ENCODE measurements around the gene MYMX.
A peak's percentile ranks its signal among the peaks of the same experiment; 100 is the strongest.

The MYMX gene

DNA sequence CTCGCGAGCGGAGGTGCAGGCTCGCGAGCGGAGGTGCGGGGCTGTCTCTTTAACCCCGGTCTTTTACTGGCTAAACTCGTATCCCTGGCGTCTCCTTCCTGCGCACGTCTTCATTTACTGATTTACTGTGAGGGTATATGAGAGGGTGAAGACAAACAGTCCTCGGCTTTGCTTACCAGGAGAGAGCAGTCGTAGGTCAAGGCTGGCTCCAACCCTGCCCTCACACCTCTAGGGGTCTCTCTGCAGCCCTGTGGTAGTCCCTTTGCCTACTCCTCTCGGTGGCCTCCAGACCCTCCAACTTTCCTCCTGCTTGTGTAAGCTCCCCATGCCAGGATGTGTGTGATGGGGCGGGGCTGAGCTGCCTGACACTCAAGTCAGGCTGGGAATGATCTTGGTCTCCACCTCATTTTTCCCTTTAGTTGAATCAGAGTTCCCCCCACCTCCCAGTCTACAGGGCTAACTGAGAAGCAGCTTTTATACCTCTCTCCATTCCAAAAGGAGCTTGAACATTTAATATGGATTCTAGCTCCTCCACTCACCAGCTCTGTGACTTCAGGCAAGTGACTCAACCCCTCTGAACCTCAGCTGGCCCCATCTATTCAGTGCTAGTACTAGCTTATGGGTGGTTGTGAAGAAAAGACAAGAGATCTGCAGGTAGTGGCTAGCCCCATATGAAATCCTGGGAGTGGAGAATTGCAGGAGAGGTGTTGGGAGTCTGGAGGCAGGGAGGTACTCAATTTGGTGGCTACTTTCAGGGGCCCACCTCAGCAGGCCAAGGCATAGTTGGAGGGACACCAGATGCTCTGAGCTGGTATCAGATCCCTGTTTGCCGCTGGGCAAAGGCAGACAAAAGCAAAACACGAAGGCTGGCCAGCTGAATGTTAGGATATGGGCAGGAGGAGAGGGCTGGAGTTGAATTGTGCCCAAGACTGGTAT is 7.6 kb downstream of the MYMX start:
- Histone ChIP-seq H3K36me3 (ENCODE audit: control insufficient read depth in 5 of 5, insufficient read depth in 5 of 5, low read length in 5 of 5) (peaks cover 0 to 20% (median 12%) of the 10 kb centered on the region in 5 donors), H3K27me3 (ENCODE audit: control insufficient read depth in 5 of 5, insufficient read depth in 4 of 5, low read length in 5 of 5) (no peaks in the 10 kb centered on the region), H3K9ac (ENCODE audit: low read length in 5 of 5) (peak overlapping the region; percentile 40 to 69 (median 58)), H3K4me1 (ENCODE audit: control insufficient read depth in 5 of 5, insufficient read depth in 5 of 5, low read length in 5 of 5) (peaks cover 29 to 94% (median 86%) of the 10 kb centered on the region in 5 donors), H3K27ac (ENCODE audit: low read depth, low read length) (peak overlapping the region; percentile 99), H3K4me3 (ENCODE audit: low read depth in 1 of 5, low read length in 5 of 5) (peak overlapping the region; percentile 64 to 86 (median 75)), H3K9me3 (ENCODE audit: control insufficient read depth in 5 of 5, low read length in 5 of 5) (no peaks in the 10 kb centered on the region)

GRCh38 chr6:44224965-44225305 is 8.2 kb downstream of the MYMX start:
- H3K4me3 ChIP-seq (ENCODE audit: low read depth in 1 of 5, low read length in 5 of 5): peak overlapping the region in 3 of 5 donors; percentile 23 to 86 (median 78)
- peaks cover 0 to 26% (median 18%) of the 10 kb centered on the region in 5 donors for H3K36me3 ChIP-seq (ENCODE audit: control insufficient read depth in 5 of 5, insufficient read depth in 5 of 5, low read length in 5 of 5)
- no peaks in the 10 kb centered on the region for H3K27me3 ChIP-seq (ENCODE audit: control insufficient read depth in 5 of 5, insufficient read depth in 4 of 5, low read length in 5 of 5)
- H3K27ac ChIP-seq (ENCODE audit: low read depth, low read length): peak overlapping the region; percentile 99
- peak overlapping the region; percentile 40 to 69 (median 58) for H3K9ac ChIP-seq (ENCODE audit: low read length in 5 of 5)
- no peaks in the 10 kb centered on the region for H3K9me3 ChIP-seq (ENCODE audit: control insufficient read depth in 5 of 5, low read length in 5 of 5)
- H3K4me1 ChIP-seq (ENCODE audit: control insufficient read depth in 5 of 5, insufficient read depth in 5 of 5, low read length in 5 of 5): peaks cover 29 to 95% (median 90%) of the 10 kb centered on the region in 5 donors

GRCh38 chr6:44225579-44226325 is 9.0 kb downstream of the MYMX start:
- Histone ChIP-seq H3K4me1 (ENCODE audit: control insufficient read depth in 5 of 5, insufficient read depth in 5 of 5, low read length in 5 of 5) (peaks cover 29 to 95% (median 92%) of the 10 kb centered on the region in 5 donors), H3K9ac (ENCODE audit: low read length in 5 of 5) (peak overlapping the region; percentile 44 to 66 (median 57)), H3K27me3 (ENCODE audit: control insufficient read depth in 5 of 5, insufficient read depth in 4 of 5, low read length in 5 of 5) (no peaks in the 10 kb centered on the region), H3K27ac (ENCODE audit: low read depth, low read length) (peak overlapping the region; percentile 99), H3K36me3 (ENCODE audit: control insufficient read depth in 5 of 5, insufficient read depth in 5 of 5, low read length in 5 of 5) (peaks cover 0 to 34% (median 26%) of the 10 kb centered on the region in 5 donors), H3K9me3 (ENCODE audit: control insufficient read depth in 5 of 5, low read length in 5 of 5) (no peaks in the 10 kb centered on the region), H3K4me3 (ENCODE audit: low read depth in 1 of 5, low read length in 5 of 5) (peak overlapping the region in 2 of 5 donors; percentile 23 to 62)

DNA sequence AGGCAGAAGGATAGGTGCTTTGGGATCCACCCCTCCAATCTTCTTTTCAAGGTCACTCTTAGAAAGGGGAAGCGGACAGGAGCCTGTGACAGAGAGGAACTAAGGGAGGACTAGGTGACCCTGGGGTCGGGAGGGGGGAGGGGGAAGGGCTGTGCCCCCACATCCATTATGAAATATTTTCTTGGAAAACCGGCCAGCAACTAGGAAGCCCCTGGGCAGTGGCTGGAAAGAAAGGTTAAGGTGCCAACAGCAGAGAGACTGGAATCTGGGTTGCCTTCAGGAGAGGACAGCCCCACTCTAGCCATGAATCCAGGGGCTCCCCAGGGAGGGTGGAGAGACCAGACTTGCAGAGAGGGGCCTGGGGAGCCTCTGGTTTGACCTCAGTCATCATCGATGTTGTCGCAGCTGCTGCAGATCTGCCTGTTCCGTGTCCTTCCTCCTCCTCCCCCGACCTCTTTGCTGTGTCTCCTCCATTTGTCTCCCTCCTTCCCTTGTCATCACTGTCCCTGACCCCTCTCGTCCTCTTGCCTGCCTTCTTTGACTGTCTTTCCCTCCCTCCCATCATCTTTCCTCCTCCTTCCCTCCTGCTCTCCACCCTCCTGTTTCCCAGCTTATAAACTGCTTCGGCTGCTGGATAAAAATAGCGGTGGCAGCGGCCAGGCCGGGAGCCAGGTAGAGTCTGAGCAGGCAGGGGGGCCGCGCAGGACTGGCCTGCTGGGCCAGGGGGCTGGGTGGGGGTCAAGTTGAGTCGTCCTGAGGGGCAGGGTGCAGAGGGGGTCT is 9.8 kb downstream of the MYMX start:
- H3K27me3 ChIP-seq (ENCODE audit: control insufficient read depth in 5 of 5, insufficient read depth in 4 of 5, low read length in 5 of 5): no peaks in the 10 kb centered on the region
- H3K27ac ChIP-seq (ENCODE audit: low read depth, low read length): peak overlapping the region; percentile 99
- peaks cover 24 to 91% (median 88%) of the 10 kb centered on the region in 5 donors for H3K4me1 ChIP-seq (ENCODE audit: control insufficient read depth in 5 of 5, insufficient read depth in 5 of 5, low read length in 5 of 5)
- no peaks in the 10 kb centered on the region for H3K9me3 ChIP-seq (ENCODE audit: control insufficient read depth in 5 of 5, low read length in 5 of 5)
- H3K36me3 ChIP-seq (ENCODE audit: control insufficient read depth in 5 of 5, insufficient read depth in 5 of 5, low read length in 5 of 5): peaks cover 0 to 42% (median 33%) of the 10 kb centered on the region in 5 donors
- H3K9ac ChIP-seq (ENCODE audit: low read length in 5 of 5): peak overlapping the region; percentile 47 to 66 (median 57)
- peak overlapping the region in 3 of 5 donors; percentile 14 to 62 (median 23) for H3K4me3 ChIP-seq (ENCODE audit: low read depth in 1 of 5, low read length in 5 of 5)

DNA sequence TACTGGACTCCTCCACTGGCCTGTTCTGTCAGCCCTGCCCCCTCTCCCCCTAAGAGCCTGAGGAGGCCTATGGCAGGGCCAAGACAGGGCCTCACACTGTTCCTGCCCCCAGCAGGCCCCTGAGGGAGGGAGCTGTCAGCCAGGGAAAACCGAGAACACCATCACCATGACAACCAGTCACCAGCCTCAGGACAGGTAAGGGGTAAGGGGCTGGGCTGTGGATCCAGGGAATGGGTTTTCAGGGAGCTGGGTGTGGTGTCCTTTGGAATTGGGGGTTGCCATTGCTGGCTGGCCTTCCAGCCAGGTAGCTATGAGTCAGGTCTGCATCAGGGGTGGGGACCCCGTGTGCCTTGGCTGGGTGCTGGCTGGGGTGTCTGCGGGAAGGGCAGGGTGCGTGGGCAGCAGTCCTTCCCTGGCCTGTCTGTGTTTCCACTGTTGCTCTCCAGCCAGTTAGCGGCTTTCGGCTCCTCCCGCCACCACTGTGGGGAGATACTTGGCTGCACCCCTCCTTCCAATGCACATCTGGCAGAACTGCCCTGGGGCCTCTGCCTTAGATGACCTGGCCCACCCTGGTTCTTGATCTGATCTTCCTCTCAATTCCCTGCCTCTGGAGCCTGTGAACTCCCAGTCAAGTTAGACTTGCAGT is 10.5 kb downstream of the MYMX start:
- H3K27ac ChIP-seq (ENCODE audit: low read depth, low read length): peak overlapping the region; percentile 99
- H3K36me3 ChIP-seq (ENCODE audit: control insufficient read depth in 5 of 5, insufficient read depth in 5 of 5, low read length in 5 of 5): peaks cover 0 to 49% (median 40%) of the 10 kb centered on the region in 5 donors
- H3K4me1 ChIP-seq (ENCODE audit: control insufficient read depth in 5 of 5, insufficient read depth in 5 of 5, low read length in 5 of 5): peaks cover 21 to 92% (median 86%) of the 10 kb centered on the region in 5 donors
- H3K4me3 ChIP-seq (ENCODE audit: low read depth in 1 of 5, low read length in 5 of 5): peak overlapping the region in 1 of 5 donors; percentile 31
- peak overlapping the region in 3 of 5 donors; percentile 22 to 65 (median 55) for H3K9ac ChIP-seq (ENCODE audit: low read length in 5 of 5)
- no peaks in the 10 kb centered on the region for H3K9me3 ChIP-seq (ENCODE audit: control insufficient read depth in 5 of 5, low read length in 5 of 5)
- no peaks in the 10 kb centered on the region for H3K27me3 ChIP-seq (ENCODE audit: control insufficient read depth in 5 of 5, insufficient read depth in 4 of 5, low read length in 5 of 5)

GRCh38 chr6:44228031-44228430 is 11.3 kb downstream of the MYMX start:
- Histone ChIP-seq H3K27me3 (ENCODE audit: control insufficient read depth in 5 of 5, insufficient read depth in 4 of 5, low read length in 5 of 5) (no peaks in the 10 kb centered on the region), H3K9ac (ENCODE audit: low read length in 5 of 5) (peak overlapping the region in 1 of 5 donors; percentile 20), H3K9me3 (ENCODE audit: control insufficient read depth in 5 of 5, low read length in 5 of 5) (no peaks in the 10 kb centered on the region), H3K4me3 (ENCODE audit: low read depth in 1 of 5, low read length in 5 of 5) (no peak overlapping the region), H3K4me1 (ENCODE audit: control insufficient read depth in 5 of 5, insufficient read depth in 5 of 5, low read length in 5 of 5) (peaks cover 23 to 92% (median 86%) of the 10 kb centered on the region in 5 donors), H3K36me3 (ENCODE audit: control insufficient read depth in 5 of 5, insufficient read depth in 5 of 5, low read length in 5 of 5) (peaks cover 0 to 57% (median 48%) of the 10 kb centered on the region in 5 donors), H3K27ac (ENCODE audit: low read depth, low read length) (peak overlapping the region; percentile 99)

GRCh38 chr6:44228433-44228832 is 11.7 kb downstream of the MYMX start:
- Histone ChIP-seq H3K4me1 (ENCODE audit: control insufficient read depth in 5 of 5, insufficient read depth in 5 of 5, low read length in 5 of 5) (peaks cover 23 to 95% (median 89%) of the 10 kb centered on the region in 5 donors), H3K27ac (ENCODE audit: low read depth, low read length) (peak overlapping the region; percentile 99), H3K4me3 (ENCODE audit: low read depth in 1 of 5, low read length in 5 of 5) (no peak overlapping the region), H3K9me3 (ENCODE audit: control insufficient read depth in 5 of 5, low read length in 5 of 5) (no peaks in the 10 kb centered on the region), H3K27me3 (ENCODE audit: control insufficient read depth in 5 of 5, insufficient read depth in 4 of 5, low read length in 5 of 5) (no peaks in the 10 kb centered on the region), H3K9ac (ENCODE audit: low read length in 5 of 5) (peak overlapping the region in 1 of 5 donors; percentile 53), H3K36me3 (ENCODE audit: control insufficient read depth in 5 of 5, insufficient read depth in 5 of 5, low read length in 5 of 5) (peaks cover 0 to 61% (median 52%) of the 10 kb centered on the region in 5 donors)

- Histone ChIP-seq H3K9me3 (ENCODE audit: control insufficient read depth in 5 of 5, low read length in 5 of 5) (no peaks in the 10 kb centered on the region), H3K27ac (ENCODE audit: low read depth, low read length) (peak overlapping the region; percentile 99), H3K4me3 (ENCODE audit: low read depth in 1 of 5, low read length in 5 of 5) (peak overlapping the region in 1 of 5 donors; percentile 16), H3K4me1 (ENCODE audit: control insufficient read depth in 5 of 5, insufficient read depth in 5 of 5, low read length in 5 of 5) (peaks cover 26 to 96% (median 90%) of the 10 kb centered on the region in 5 donors), H3K27me3 (ENCODE audit: control insufficient read depth in 5 of 5, insufficient read depth in 4 of 5, low read length in 5 of 5) (no peaks in the 10 kb centered on the region), H3K36me3 (ENCODE audit: control insufficient read depth in 5 of 5, insufficient read depth in 5 of 5, low read length in 5 of 5) (peaks cover 0 to 64% (median 52%) of the 10 kb centered on the region in 5 donors), H3K9ac (ENCODE audit: low read length in 5 of 5) (peak overlapping the region in 1 of 5 donors; percentile 6)
These were observed 12.1 kb downstream of the MYMX start for GRCh38 chr6:44228836-44229235.
